Activated naive CD8-positive, alpha-beta T cell (primary cell): ENCODE results near the gene SHISA7.
"Not testable (repeated sequence)": the region's sequence is repeated elsewhere in the genome, so short reads cannot be mapped to it uniquely, and the experiment has no call there.

ENCODE experiments used
- H3K27ac Mint-ChIP-seq: one replicate; pipeline ENCODE4 v1.8.0; 2021; ENCODE audit warnings: mixed read lengths
- H3K27me3 Mint-ChIP-seq: one replicate; pipeline ENCODE4 v1.8.0; 2021; ENCODE audit warnings: mixed read lengths
- H3K36me3 Mint-ChIP-seq: one replicate; pipeline ENCODE4 v1.8.0; 2021; ENCODE audit warnings: mixed read lengths
- H3K4me1 Mint-ChIP-seq: one replicate; pipeline ENCODE4 v1.8.0; 2021; ENCODE audit warnings: low read depth, mixed read lengths
- H3K4me3 Mint-ChIP-seq: one replicate; pipeline ENCODE4 v1.8.0; 2021; ENCODE audit warnings: mild to moderate bottlenecking, mixed read lengths
- H3K9me3 Mint-ChIP-seq: one replicate; pipeline ENCODE4 v1.8.0; 2021; ENCODE audit warnings: low read depth, mixed read lengths

SHISA7 gene

DNA sequence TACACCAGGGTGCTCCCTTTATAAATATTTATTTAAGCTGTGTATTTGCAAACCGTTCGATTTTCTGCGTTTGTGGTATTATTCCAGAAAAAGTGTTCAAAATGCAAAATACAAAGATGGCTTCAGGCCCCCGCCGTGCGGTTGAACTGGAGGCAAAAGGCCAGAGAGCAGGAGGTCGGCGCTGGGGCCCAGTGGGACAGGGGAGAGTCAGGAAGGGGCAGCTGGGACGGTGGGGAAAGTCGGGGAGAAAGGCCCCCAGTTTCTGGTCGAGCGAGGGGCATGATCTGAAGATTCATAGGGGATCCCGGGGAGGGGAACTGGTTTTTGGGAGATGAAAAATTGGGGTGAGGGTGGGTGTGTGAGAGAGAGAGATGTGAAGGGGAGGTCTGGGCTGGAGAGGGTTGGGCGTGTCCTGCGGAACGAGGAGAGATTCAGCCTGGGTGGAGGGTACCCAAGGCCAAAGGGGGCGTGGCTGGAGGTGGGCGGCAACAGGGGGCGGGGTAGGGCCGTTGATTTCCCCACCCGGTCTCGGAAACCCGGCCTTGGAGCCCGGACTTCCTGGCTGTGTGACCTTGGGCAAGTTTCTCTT, 17.7 kb upstream of the SHISA7 start:
- H3K9me3 Mint-ChIP-seq = no peaks in the 10 kb centered on the region
- H3K36me3 Mint-ChIP-seq = no peaks in the 10 kb centered on the region
- H3K27ac Mint-ChIP-seq = peak overlapping the region; percentile 73
- H3K4me3 Mint-ChIP-seq = peak overlapping the region; percentile 89
- H3K27me3 Mint-ChIP-seq = no peaks in the 10 kb centered on the region
- peaks cover 24% of the 10 kb centered on the region for H3K4me1 Mint-ChIP-seq

DNA sequence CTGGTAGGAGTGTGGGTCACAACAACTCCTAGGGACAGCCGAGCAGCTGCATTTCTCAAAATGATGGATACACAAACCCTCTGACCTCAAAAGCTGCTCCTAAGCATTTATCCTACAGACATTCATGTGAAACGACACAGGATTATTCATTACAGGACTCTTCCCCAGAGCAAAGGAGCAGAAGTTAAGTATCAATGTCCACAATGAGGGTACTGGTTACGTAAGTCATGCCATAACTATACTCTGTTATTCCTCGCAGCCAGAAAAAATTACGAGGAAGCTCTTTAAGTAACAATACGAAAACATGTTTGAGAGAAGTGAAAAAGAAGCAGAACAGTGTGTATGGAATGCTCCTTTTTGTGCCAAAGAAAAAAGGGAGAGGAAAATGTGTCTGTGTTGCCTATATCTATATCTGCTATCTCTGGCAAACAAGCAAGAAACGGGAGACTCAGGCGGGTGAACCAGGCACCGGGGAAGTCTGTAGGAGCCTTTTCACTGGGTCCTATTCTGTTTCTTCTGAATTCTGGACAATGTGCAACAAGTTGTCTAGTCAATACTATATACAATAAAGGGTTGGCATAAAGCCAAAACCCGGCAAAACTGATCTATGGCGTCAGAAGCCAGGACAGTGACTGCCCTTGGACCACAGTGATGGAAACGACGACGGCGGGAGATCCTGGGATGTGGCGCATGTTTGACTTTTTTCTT, 17.0 kb upstream of the SHISA7 start:
- Mint-ChIP-seq H3K4me3 (peak overlapping the region; percentile 89), H3K36me3 (no peaks in the 10 kb centered on the region), H3K4me1 (peaks cover 24% of the 10 kb centered on the region), H3K9me3 (no peaks in the 10 kb centered on the region), H3K27me3 (no peaks in the 10 kb centered on the region), H3K27ac (peak overlapping the region; percentile 73)

DNA sequence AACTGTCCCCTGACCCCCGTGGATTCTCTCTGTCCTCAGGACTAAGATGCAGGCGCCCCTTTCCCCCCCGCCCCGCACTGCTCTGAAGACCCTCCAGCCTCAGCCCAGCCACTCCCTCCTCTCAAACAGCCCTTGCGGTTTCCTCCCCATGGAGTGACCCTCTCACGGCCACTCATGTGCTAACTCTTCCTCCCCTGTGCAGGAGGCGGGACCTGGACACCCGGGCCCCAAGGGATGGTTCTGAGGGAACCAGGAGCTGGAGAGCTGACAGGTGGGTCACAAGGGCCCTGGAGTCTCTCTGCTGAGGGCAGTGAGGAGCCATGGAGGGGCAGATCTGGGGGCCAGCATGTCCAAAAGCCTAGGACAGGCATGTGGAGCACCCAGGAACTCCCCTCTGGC, 16.4 kb upstream of the SHISA7 start:
- Mint-ChIP-seq H3K27ac (no peak overlapping the region), H3K36me3 (peaks cover 3% of the 10 kb centered on the region), H3K9me3 (no peaks in the 10 kb centered on the region), H3K4me3 (no peak overlapping the region), H3K4me1 (peaks cover 24% of the 10 kb centered on the region), H3K27me3 (no peaks in the 10 kb centered on the region)

DNA sequence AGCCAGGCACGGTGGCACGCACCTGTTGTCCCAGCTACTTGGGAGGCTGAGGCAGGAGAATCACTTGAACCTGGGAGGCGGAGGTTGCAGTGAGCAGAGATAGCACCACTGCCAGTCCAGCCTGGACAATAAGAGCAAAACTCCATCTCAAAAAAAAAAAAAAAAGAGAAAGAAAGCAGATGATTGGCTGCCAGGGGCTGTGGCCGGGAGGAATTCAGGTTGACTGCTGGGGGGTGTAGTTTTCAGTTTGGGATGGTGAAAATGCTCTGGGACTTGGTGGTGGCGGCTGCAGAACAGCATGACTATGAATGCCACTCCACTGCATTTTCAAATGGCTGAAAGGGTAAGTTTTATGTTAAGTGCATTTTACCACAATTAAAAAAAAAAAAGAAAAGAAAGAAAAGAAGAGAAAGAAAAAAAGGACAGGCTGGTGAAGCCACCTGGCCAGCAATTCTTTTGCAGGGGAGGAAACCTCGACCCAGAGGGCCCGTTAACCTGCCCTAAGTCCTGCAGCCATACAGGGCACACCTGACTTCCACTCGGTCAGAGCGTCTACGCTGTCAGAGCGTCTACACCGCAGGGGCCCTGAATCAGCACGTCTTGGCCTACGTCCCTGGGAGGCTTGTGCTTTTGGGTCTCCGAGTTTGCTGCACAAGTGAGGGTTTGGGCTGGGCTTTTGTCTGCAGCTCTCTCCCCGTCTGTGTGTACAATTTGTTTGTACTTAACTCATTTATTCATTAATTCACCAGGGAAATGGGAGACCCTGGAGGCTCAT, 14.8 kb upstream of the SHISA7 start:
- peak overlapping the region; percentile 17 for H3K27ac Mint-ChIP-seq
- H3K27me3 Mint-ChIP-seq = peaks cover 3% of the 10 kb centered on the region

DNA sequence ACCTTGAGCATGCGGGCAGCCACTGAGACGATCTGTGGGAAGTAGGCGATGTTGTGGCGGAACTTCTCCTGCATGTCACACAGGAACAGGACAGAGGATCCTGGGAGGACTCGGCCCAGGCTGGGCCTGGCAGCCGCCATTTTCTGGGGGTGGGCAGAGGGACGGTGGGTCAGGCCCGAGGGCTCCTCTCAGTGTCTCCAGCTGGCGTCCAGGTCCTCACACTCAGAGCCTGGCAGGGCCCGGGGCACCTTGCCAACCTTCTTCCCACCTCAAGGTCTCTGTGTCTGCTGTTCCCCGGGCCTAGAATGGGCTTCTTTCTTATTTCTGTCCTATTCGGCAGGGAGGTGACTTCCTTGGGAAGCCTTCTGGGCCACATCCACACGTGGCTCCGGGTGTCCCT, 13.2 kb upstream of the SHISA7 start:
- H3K4me1 Mint-ChIP-seq = peaks cover 22% of the 10 kb centered on the region
- peaks cover 7% of the 10 kb centered on the region for H3K36me3 Mint-ChIP-seq
- H3K9me3 Mint-ChIP-seq = no peaks in the 10 kb centered on the region
- H3K27ac Mint-ChIP-seq = no peak overlapping the region
- H3K27me3 Mint-ChIP-seq = peaks cover 3% of the 10 kb centered on the region
- no peak overlapping the region for H3K4me3 Mint-ChIP-seq

More for the DNA sequence above, 14.8 kb upstream of the SHISA7 start:
- Mint-ChIP-seq H3K36me3 (peaks cover 7% of the 10 kb centered on the region), H3K9me3 (no peaks in the 10 kb centered on the region), H3K4me1 (peaks cover 29% of the 10 kb centered on the region), H3K4me3 (no peak overlapping the region)

DNA sequence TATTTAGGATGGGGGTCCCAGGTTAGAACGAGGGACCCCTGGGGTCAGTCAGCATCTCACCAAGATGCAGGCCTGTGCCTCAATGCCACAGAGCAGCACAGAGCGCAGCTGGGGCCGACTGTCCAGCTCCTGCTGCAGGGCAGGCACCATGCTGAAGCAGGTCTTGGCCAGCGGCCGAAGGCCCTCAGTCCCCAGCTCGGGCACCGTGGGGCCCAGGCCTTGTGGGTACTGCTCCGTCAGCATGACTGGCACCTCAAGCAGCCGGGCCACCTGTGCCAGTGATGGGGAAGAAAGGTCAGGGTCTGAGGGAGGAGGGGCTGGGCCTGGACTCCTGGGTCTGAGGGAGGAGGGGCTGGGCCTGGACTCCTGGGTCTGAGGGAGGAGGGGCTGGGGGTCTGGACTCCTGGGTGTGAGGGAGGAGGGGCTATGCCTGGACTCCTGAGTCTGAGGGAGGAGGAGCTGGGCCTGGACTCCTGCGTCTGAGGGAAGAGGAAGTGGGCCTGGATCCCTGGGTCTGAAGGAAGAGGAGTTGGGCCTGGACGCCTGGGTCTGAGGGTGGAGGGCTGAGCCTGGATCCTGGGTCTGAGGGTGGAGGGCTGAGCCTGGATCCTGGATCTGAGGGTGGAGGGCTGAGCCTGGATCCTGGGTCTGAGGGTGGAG, 12.6 kb upstream of the SHISA7 start:
- Mint-ChIP-seq H3K4me1 (peaks cover 18% of the 10 kb centered on the region), H3K36me3 (peaks cover 7% of the 10 kb centered on the region), H3K9me3 (no peaks in the 10 kb centered on the region), H3K4me3 (no peak overlapping the region), H3K27ac (no peak overlapping the region), H3K27me3 (peaks cover 3% of the 10 kb centered on the region)

DNA sequence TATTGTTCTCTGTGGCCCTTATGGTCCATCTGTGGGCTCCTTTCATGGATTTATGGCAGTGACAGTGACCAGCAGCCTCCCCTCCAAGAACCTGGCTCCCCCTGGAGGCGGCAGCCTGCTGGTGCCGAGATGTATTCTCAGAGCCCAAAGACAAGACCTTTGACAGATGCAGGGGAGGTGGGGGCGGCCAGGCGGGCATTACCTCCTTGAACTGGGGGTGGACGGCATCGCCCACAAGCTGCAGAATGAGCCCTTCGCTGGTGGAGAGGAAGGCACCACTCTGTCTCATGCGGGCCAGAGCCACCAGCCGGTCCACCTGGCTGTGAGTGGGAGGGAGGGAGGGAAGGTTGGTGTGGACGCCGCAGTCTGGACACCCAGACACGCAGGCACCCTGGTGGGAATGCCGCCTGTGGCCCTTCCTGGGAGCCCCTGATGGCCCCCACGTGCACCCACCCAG, 11.7 kb upstream of the SHISA7 start:
- peaks cover 3% of the 10 kb centered on the region for H3K27me3 Mint-ChIP-seq
- no peaks in the 10 kb centered on the region for H3K9me3 Mint-ChIP-seq
- no peak overlapping the region for H3K27ac Mint-ChIP-seq
- H3K36me3 Mint-ChIP-seq = peaks cover 7% of the 10 kb centered on the region
- peaks cover 10% of the 10 kb centered on the region for H3K4me1 Mint-ChIP-seq
- no peak overlapping the region for H3K4me3 Mint-ChIP-seq

DNA sequence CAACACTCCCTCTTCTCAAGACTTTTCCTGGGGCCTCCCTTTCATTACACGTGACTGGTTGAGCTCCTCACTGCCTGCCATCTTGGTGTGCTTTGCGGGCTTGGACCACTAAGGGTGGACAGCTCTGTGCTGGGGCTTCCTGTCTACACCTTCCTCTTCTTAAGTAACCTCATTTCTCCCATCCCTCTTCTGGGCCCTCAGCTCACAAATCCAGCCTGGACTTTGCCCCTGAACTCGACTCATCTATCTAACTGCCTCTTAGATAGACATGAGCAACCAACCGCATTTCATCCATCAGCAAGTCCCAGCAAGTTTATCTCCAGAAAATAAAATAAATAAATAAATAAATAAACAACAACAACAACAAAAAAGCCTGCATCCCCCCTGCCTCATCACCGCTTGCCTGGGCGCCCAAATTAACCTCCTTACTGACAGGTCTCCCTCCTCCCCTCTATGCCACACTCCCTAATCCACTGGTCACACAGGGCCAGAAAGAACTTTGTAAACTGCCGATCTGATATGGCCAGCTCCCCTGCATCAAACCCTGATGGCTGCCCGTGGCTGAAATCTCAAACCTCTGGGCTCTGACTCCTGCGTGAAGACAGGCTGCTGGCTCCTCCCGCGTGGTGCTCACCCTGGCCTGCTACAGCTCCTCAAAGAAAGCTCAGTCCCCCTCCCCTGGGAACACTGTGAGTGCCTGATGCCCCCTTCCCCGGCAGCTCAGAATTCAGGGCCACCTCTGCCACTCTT, 10.6 kb upstream of the SHISA7 start:
- Mint-ChIP-seq H3K27me3 (peaks cover 3% of the 10 kb centered on the region), H3K27ac (no peak overlapping the region), H3K4me3 (peak overlapping the region; percentile 60), H3K9me3 (no peaks in the 10 kb centered on the region), H3K4me1 (peaks cover 8% of the 10 kb centered on the region), H3K36me3 (peaks cover 7% of the 10 kb centered on the region)

DNA sequence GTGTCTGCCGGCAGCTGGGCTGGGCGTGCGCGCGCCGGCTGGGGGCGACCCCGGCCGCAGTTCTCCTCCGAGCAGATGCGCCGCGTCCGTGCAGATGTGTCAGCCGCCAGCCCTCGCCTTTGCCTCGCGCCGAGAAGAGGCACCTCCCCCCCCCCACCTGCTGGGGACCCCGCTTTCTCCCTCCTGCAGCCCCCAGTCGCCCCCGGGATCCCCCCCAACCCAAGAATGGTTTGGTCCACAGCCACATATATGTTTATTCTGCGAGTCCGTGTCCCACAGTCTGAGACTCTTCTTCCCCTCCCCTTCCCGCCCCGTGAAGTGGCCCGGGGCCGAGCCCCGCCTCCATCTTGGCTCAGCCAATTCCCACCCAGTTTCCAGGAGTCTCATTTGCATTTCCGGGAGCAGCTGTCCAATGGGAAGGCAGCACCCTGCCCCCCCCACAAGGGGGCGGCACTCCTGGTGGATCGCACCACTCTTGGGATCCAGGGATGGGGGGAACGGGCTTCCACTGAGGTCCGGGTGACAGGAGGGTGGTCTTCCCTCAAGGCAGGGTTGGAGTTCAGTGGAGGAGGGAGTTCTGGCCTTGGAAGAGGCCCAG, 9.7 kb upstream of the SHISA7 start:
- Mint-ChIP-seq H3K4me1 (peaks cover 8% of the 10 kb centered on the region), H3K27me3 (peaks cover 3% of the 10 kb centered on the region), H3K4me3 (peak overlapping the region; percentile 60), H3K27ac (no peak overlapping the region), H3K9me3 (no peaks in the 10 kb centered on the region), H3K36me3 (peaks cover 7% of the 10 kb centered on the region)

DNA sequence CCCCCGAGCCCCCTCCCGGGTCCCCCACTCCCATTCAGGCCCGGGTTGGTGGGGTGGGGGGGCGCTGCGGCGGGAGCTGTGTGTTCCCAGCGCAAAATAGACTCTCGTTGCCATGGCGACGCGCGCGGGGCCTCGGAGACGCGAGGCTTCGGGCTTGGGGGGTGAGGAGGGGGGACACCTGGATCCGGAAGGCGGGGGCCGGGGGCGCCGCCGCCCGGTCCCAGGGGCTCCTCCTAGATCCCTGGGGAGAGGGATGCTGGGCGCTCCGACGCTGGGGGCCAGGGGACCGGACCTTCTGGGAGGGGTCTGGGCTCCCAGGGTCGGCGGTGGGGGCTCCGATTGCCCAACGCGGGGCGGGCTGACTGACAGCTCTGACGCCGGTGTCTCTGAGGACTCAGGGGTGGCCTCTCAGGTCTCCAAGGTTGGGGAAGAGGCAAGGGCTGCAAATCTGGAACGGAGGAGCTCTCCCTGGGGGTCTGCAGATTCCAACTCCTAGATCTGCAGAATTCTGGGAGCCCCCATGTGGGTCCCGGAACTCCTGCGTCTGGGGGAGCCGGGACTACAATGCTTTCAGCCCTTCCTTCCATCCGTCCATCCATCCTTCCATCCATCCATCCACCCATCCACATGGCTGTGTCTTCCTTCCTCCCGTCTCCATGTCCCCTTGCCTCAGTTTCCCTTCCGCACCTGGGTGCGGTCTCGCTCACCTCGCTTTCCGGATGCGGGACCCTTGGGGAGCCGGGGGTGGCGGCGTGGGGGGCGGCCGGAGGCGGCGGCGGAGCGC, 9.1 kb upstream of the SHISA7 start:
- peaks cover 3% of the 10 kb centered on the region for H3K27me3 Mint-ChIP-seq
- H3K4me3 Mint-ChIP-seq = peak overlapping the region; percentile 78
- H3K9me3 Mint-ChIP-seq = no peaks in the 10 kb centered on the region

DNA sequence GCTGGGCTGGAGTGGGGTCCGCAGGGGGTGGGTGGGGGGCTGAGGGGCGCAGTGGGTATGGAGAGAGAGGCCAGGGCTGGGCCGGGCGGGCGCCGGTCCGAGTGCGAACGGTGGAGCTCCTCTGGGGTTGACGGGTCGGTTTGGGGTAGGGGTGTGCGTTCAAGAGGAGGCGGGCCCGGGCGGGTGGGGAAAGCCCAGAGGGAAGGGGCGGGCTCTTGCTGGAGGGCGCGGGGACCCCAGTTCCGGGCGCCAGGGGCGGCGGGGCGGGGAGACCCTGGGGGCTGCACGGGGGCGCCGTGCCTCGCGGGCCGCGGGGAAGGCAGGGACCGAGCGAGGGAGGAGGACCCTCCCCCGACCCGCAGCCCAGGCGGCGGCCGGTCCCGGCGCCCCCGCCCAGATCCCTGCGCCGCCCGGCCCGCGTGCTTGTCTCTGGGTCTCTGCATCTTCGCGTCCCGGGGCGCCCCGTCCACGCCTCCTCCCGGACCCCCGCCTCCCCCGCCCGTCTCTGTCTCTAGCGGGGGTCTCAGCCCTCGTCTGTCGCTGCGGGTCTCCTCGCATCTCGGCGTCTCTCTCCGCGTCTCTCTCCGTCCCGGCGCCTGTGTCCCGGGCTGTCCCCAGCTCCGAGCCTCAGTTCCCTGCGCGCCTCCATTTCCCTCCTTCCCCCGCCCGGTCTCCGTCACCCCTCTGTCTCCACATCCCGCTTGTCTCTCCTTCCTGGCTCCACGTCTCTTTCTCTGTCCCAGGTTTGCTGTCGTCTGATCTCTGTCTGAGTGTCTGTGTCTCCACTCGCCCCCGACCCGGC, 8.3 kb upstream of the SHISA7 start:
- H3K9me3 Mint-ChIP-seq = no peaks in the 10 kb centered on the region
- H3K36me3 Mint-ChIP-seq = peaks cover 7% of the 10 kb centered on the region
- no peak overlapping the region for H3K27ac Mint-ChIP-seq
- H3K4me1 Mint-ChIP-seq = peaks cover 8% of the 10 kb centered on the region
- peaks cover 3% of the 10 kb centered on the region for H3K27me3 Mint-ChIP-seq
- peak overlapping the region; percentile 78 for H3K4me3 Mint-ChIP-seq

More for the DNA sequence above, 9.1 kb upstream of the SHISA7 start:
- Mint-ChIP-seq H3K4me1 (peaks cover 8% of the 10 kb centered on the region), H3K27ac (no peak overlapping the region), H3K36me3 (peaks cover 7% of the 10 kb centered on the region)

DNA sequence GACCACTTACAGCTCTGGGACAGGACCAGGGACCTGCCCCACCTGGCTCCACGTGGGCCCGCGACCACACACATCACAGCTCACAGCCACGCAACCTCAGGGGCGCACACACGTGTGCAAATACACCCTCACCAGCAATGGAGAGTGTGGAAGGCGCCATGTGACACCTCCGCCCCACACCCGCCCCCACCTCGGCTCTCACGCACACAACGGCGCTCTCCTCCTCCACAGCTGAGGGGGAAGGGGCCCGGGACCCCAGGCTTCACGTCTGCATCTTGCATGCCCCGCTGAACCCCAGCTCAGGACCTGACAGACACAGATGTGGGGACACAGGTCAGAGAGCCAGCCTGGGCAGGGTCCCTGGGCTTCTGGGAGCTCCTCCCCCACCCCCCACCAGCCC, 6.4 kb upstream of the SHISA7 start:
- Mint-ChIP-seq H3K9me3 (no peaks in the 10 kb centered on the region), H3K4me3 (no peak overlapping the region), H3K27me3 (peaks cover 11% of the 10 kb centered on the region), H3K36me3 (peaks cover 5% of the 10 kb centered on the region), H3K27ac (no peak overlapping the region), H3K4me1 (peaks cover 8% of the 10 kb centered on the region)

DNA sequence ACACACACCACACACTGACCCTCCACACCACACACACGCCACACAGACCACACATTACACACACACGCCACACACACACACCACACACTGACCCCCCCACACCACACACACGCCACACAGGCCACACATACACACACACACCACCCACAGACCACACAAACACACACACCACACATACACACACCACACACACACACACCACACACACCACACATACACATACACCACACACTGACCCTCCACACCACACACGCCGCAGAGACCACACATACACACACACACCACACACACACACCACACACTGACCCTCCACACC, 5.0 kb upstream of the SHISA7 start:
- H3K36me3 Mint-ChIP-seq, H3K27ac Mint-ChIP-seq, H3K9me3 Mint-ChIP-seq, H3K4me3 Mint-ChIP-seq, H3K4me1 Mint-ChIP-seq: not testable (repeated sequence)
- H3K27me3 Mint-ChIP-seq = peaks cover 17% of the 10 kb centered on the region
